ENCODE data around the gene GRM1. TPM values are rescaled to one million over a fixed set of nuclear protein-coding genes. Genes with fewer than 3 reads are reported as not detected.

GRM1 gene
- total RNA-seq, 2 experiments from 2014 or later, result not detected

DNA sequence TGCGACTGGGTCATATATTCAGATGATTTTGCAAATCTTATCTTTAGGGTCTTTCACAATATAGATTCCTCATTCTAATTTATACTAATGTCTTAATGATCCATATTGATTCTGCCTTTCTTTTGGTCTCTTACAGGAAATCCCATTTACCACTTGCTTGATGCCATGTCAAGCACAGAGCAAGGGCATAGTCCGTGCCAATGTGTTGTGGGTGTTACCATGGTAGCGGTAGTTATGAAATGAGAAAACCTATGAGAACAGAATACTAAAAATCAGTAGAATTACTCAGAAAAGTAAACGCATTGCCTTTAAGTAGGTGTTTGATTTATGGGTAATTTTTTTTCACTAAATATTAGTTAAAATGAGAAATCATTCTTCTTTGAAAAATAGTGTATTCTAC is 360.9 kb downstream of the GRM1 start:
- Histone ChIP-seq H3K27me3 (ENCODE audit: control insufficient read depth in 1 of 2, insufficient read depth in 2 of 2, low read length in 2 of 2) (no peaks in the 10 kb centered on the region), H3K4me1 (ENCODE audit: insufficient read depth, low read length) (no peaks in the 10 kb centered on the region), H3K27ac (ENCODE audit: low read depth in 1 of 2, low read length in 2 of 2) (no peak overlapping the region), H3K9me3 (ENCODE audit: control insufficient read depth in 1 of 2, insufficient read depth in 1 of 2, low read length in 2 of 2) (no peaks in the 10 kb centered on the region), H3K4me3 (ENCODE audit: low read length) (no peak overlapping the region), H3K36me3 (ENCODE audit: insufficient read depth, low read length) (no peaks in the 10 kb centered on the region)
- ChIA-PET POLR2A (no interaction called here), CTCF (no interaction called here)
- Mint-ChIP-seq H3K27ac (no peak overlapping the region), H3K27me3 (no peaks in the 10 kb centered on the region), H3K9me3 (no peaks in the 10 kb centered on the region), H3K36me3 (ENCODE audit: low read depth) (no peaks in the 10 kb centered on the region), H3K4me1 (ENCODE audit: low read depth) (no peaks in the 10 kb centered on the region), H3K4me3 (no peak overlapping the region)
- DNase-seq, result no peak
- intact Hi-C loops (cut with DNase I, micrococcal nuclease), result no loop called here
- no peak for ATAC-seq (ENCODE audit: poor library complexity)
- TF ChIP-seq, protein P1, sequence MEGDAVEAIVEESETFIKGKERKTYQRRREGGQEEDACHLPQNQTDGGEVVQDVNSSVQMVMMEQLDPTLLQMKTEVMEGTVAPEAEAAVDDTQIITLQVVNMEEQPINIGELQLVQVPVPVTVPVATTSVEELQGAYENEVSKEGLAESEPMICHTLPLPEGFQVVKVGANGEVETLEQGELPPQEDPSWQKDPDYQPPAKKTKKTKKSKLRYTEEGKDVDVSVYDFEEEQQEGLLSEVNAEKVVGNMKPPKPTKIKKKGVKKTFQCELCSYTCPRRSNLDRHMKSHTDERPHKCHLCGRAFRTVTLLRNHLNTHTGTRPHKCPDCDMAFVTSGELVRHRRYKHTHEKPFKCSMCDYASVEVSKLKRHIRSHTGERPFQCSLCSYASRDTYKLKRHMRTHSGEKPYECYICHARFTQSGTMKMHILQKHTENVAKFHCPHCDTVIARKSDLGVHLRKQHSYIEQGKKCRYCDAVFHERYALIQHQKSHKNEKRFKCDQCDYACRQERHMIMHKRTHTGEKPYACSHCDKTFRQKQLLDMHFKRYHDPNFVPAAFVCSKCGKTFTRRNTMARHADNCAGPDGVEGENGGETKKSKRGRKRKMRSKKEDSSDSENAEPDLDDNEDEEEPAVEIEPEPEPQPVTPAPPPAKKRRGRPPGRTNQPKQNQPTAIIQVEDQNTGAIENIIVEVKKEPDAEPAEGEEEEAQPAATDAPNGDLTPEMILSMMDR (IDR thresholded peaks at IDR 0.05), result no peak

DNA sequence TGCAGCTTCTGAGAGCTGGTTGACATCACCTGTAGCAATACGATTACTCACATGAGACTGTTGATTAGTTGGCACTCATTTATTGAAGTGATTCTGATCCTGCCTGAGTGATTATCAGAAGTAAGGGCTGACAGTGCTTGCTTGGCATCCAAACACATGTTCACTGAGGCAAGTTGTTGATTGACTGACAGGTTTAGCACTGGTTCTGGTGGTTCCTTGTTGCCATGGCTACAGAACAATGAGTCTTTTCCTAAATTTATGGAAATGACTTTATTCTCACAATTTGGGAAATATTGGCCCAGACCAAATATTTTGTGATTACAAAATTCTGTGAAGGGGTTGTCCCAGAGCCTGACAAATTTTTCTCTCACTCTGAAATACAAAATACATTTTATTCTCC is 368.8 kb downstream of the GRM1 start:
- ChIA-PET POLR2A (no interaction called here), CTCF (no interaction called here)
- H3K9me3 ChIP-seq (ENCODE audit: control insufficient read depth in 1 of 2, insufficient read depth in 1 of 2, low read length in 2 of 2), result no peaks in the 10 kb centered on the region
- H3K27ac ChIP-seq (ENCODE audit: low read depth in 1 of 2, low read length in 2 of 2), result no peak overlapping the region
- no peaks in the 10 kb centered on the region for H3K36me3 ChIP-seq (ENCODE audit: insufficient read depth, low read length)
- no peak overlapping the region for H3K27ac Mint-ChIP-seq
- TF ChIP-seq, protein P1 (IDR thresholded peaks at IDR 0.05), result no peak
- no peaks in the 10 kb centered on the region for H3K4me1 Mint-ChIP-seq (ENCODE audit: low read depth)
- peaks cover 3% of the 10 kb centered on the region for H3K9me3 Mint-ChIP-seq
- no peak for DNase-seq
- no peaks in the 10 kb centered on the region for H3K36me3 Mint-ChIP-seq (ENCODE audit: low read depth)
- H3K27me3 ChIP-seq (ENCODE audit: control insufficient read depth in 1 of 2, insufficient read depth in 2 of 2, low read length in 2 of 2), result no peaks in the 10 kb centered on the region
- no peak for ATAC-seq (ENCODE audit: poor library complexity)
- intact Hi-C loops (cut with DNase I, micrococcal nuclease), result no loop called here
- no peak overlapping the region for H3K4me3 ChIP-seq (ENCODE audit: low read length)
- H3K4me1 ChIP-seq (ENCODE audit: insufficient read depth, low read length), result no peaks in the 10 kb centered on the region
- H3K4me3 Mint-ChIP-seq, result no peak overlapping the region
- no peaks in the 10 kb centered on the region for H3K27me3 Mint-ChIP-seq

DNA sequence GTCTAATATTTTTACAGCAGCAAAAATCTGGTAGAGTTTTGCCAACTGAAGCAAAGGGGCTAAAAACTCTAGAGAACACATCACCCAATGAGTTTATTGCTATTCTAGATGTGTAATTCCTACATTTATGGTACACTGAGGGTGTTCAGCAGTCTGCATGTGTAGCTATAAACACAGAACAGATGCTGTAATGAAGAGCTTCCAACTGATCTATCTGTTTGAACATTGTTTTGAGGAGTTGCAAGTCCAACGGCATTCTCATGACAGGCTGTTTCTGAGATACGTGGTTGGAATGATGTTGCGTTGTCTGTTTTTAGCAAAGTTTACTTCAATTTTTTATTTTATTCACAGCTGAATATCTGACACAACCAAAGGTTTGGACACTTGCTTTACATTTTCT is 373.6 kb downstream of the GRM1 start:
- no peaks in the 10 kb centered on the region for H3K36me3 Mint-ChIP-seq (ENCODE audit: low read depth)
- no peak overlapping the region for H3K27ac Mint-ChIP-seq
- H3K9me3 Mint-ChIP-seq, result peaks cover 3% of the 10 kb centered on the region
- intact Hi-C loops (cut with DNase I, micrococcal nuclease), result no loop called here
- H3K4me3 ChIP-seq (ENCODE audit: low read length), result no peak overlapping the region
- POLR2A ChIA-PET, result no interaction called here
- no peaks in the 10 kb centered on the region for H3K4me1 Mint-ChIP-seq (ENCODE audit: low read depth)
- H3K9me3 ChIP-seq (ENCODE audit: control insufficient read depth in 1 of 2, insufficient read depth in 1 of 2, low read length in 2 of 2), result peaks cover 0 to 6% of the 10 kb centered on the region in 2 experiments
- no peaks in the 10 kb centered on the region for H3K4me1 ChIP-seq (ENCODE audit: insufficient read depth, low read length)
- no peaks in the 10 kb centered on the region for H3K27me3 ChIP-seq (ENCODE audit: control insufficient read depth in 1 of 2, insufficient read depth in 2 of 2, low read length in 2 of 2)
- peaks cover 4% of the 10 kb centered on the region for H3K27me3 Mint-ChIP-seq
- no peaks in the 10 kb centered on the region for H3K36me3 ChIP-seq (ENCODE audit: insufficient read depth, low read length)
- ATAC-seq (ENCODE audit: poor library complexity) (no peak), DNase-seq (no peak)
- CTCF ChIA-PET, result no interaction called here
- no peak overlapping the region for H3K27ac ChIP-seq (ENCODE audit: low read depth in 1 of 2, low read length in 2 of 2)
- TF ChIP-seq, protein P1 (IDR thresholded peaks at IDR 0.05), result no peak
- no peak overlapping the region for H3K4me3 Mint-ChIP-seq

Data from CD4-positive, alpha-beta T cell (primary cell).